Endothelial cell of umbilical vein (primary cell): ENCODE measurements around the gene CALD1. TPM values are rescaled to one million over a fixed set of nuclear protein-coding genes. Genes with fewer than 3 reads are reported as not detected.

Source experiments
- BruUV-seq: library from RNA; stranded (reverse); fragments of 400-500 nt; replicated peaks from 2 replicates; lab custom pipeline; 2021; lab: Mats Ljungman, UMichigan
- CTCF ChIA-PET: fragments of 300-600, 350-600 bp; sonication (Branson Sonifier 250); formaldehyde crosslinking; loops from one replicate; lab custom pipeline; 2021; ENCODE audit warnings: antibody characterized with exemption, inconsistent platforms; lab: Charles Lee
- POLR2A ChIA-PET: fragments of 300-600, 350-600 bp; sonication (Branson Sonifier 250); formaldehyde crosslinking; loops from one replicate; lab custom pipeline; 2021; ENCODE audit warnings: antibody characterized with exemption, inconsistent platforms; lab: Charles Lee
- DNase-seq: peaks from one replicate; pipeline ENCODE4 v3.0.0-alpha.2; 2011; ENCODE audit warnings: low read depth, low spot score
- FAIRE-seq: peaks from 2 replicates; lab custom pipeline; 2011; peaks lifted over from hg19 to GRCh38; lab: Jason Lieb, UNC
- H2AFZ ChIP-seq: 2 replicates; pipeline ENCODE4 v1.6.0; 2012; ENCODE audit warnings: low read depth, low read length, control low read depth, inconsistent platforms
- H3K27ac ChIP-seq: 2 replicates; pipeline ENCODE4 v1.5.1; 2011; ENCODE audit warnings: low read depth, mild to moderate bottlenecking, control low read depth, low read length, moderate library complexity; ENCODE audit not compliant: insufficient read depth
- H3K27me3 ChIP-seq, 2 experiments: 2 replicates each; pipeline versions ENCODE4 v1.6.0 to v1.6.1; 2011; ENCODE audit warnings: low read length in 2 of 2, mixed read lengths in 1 of 2; ENCODE audit not compliant: control insufficient read depth in 2 of 2, insufficient read depth in 2 of 2
- H3K36me3 ChIP-seq, 2 experiments: 2 replicates in 1 of 2; 3 replicates in 1 of 2; pipeline ENCODE4 v1.5.1; 2011; ENCODE audit warnings: low read length in 2 of 2, mild to moderate bottlenecking in 1 of 2, moderate library complexity in 1 of 2; ENCODE audit not compliant: control insufficient read depth in 2 of 2, insufficient read depth in 2 of 2; ENCODE audit errors: extremely low read depth in 1 of 2
- H3K4me1 ChIP-seq: 3 replicates; pipeline ENCODE4 v1.5.1; 2011; ENCODE audit warnings: mild to moderate bottlenecking, low read length; ENCODE audit not compliant: control insufficient read depth, insufficient read depth; ENCODE audit errors: extremely low read depth
- H3K4me2 ChIP-seq: 2 replicates; pipeline ENCODE4 v1.6.1; 2011; ENCODE audit warnings: low read length, control low read depth, mixed read lengths; ENCODE audit not compliant: insufficient read depth
- H3K4me3 ChIP-seq, 3 experiments: fragments of 200-600 bp in 1 of 3; sonication (generic), shearing (Covaris generic) in 1 of 3; replicated peaks in 1 of 3; 2 replicates each; pipeline ENCODE4 v1.5.1; 2011 to 2016; ENCODE audit warnings: control low read depth in 3 of 3, low read length in 3 of 3, mild to moderate bottlenecking in 2 of 3, inconsistent platforms in 1 of 3, low read depth in 1 of 3, moderate library complexity in 1 of 3; ENCODE audit not compliant: insufficient read depth in 1 of 3
- H3K79me2 ChIP-seq: 2 replicates; pipeline ENCODE4 v1.6.0; 2012; ENCODE audit warnings: low read length, inconsistent platforms; ENCODE audit not compliant: control insufficient read depth, insufficient read depth
- H3K9ac ChIP-seq: replicated peaks from 2 replicates; pipeline ENCODE3; 2011; ENCODE audit warnings: low read length, control low read depth; ENCODE audit not compliant: insufficient read depth; ENCODE audit errors: extremely low read depth
- H3K9me1 ChIP-seq: replicated peaks from 3 replicates; pipeline ENCODE4 v1.6.0; 2011; ENCODE audit warnings: mild to moderate bottlenecking, low read length; ENCODE audit not compliant: control insufficient read depth, insufficient read depth; ENCODE audit errors: extremely low read depth
- H3K9me3 ChIP-seq: replicated peaks from 2 replicates; pipeline ENCODE4 v1.5.1; 2012; ENCODE audit warnings: low read length, inconsistent platforms; ENCODE audit not compliant: control insufficient read depth, insufficient read depth
- H4K20me1 ChIP-seq: replicated peaks from 2 replicates; pipeline ENCODE3; 2011; ENCODE audit warnings: mild to moderate bottlenecking, low read length; ENCODE audit not compliant: control insufficient read depth, insufficient read depth; ENCODE audit errors: extremely low read depth
- EZH2 ChIP-seq: IDR thresholded peaks from 2 replicates; pipeline ENCODE4 v1.6.1; 2012; ENCODE audit warnings: borderline replicate concordance, low read depth, mild to moderate bottlenecking, moderate library complexity, low read length, inconsistent platforms; ENCODE audit not compliant: severe bottlenecking
- FOS ChIP-seq: IDR thresholded peaks from 2 replicates; pipeline ENCODE4 v1.6.1; 2011; ENCODE audit warnings: mild to moderate bottlenecking, low read length, moderate library complexity, borderline replicate concordance; ENCODE audit not compliant: insufficient read depth
- GATA2 ChIP-seq: IDR thresholded peaks from 2 replicates; pipeline ENCODE4 v1.7.0; 2011; ENCODE audit warnings: low read depth, mild to moderate bottlenecking, moderate library complexity, mixed read lengths, low read length; ENCODE audit not compliant: insufficient read length, insufficient read depth
- JUN ChIP-seq: IDR thresholded peaks from 2 replicates; pipeline ENCODE4 v1.6.1; 2011; ENCODE audit warnings: borderline replicate concordance, low read depth; ENCODE audit not compliant: insufficient read length, insufficient read depth
- POLR2A ChIP-seq: IDR thresholded peaks from 2 replicates; pipeline ENCODE4 v1.6.1; 2012; ENCODE audit warnings: low read depth, mild to moderate bottlenecking, control low read depth, low read length
- POLR2AphosphoS5 ChIP-seq: IDR thresholded peaks from 2 replicates; pipeline ENCODE4 v1.6.1; 2012; ENCODE audit warnings: low read depth, mild to moderate bottlenecking, control low read depth, low read length, moderate library complexity; ENCODE audit not compliant: insufficient read depth
- dilution Hi-C: fragments of 300-500 bp; cut with MboI; formaldehyde crosslinking; loops from one replicate; pipeline ENCODE4 v1.15.0; 2019; ENCODE audit warnings: low sequenced_read_pairs; ENCODE audit not compliant: extremely low pct_ligation_motif_present
- intact Hi-C: fragments of 100-400 bp; cut with micrococcal nuclease; formaldehyde crosslinking; loops from one replicate; pipeline ENCODE4 v1.10.0; 2022
- polyA plus RNA-seq, 4 experiments: library from polyadenylated mRNA; depleted of rRNA in 3 of 4; stranded (reverse) in 3 of 4; unstranded in 1 of 4; fragments of >200 nt; gene quantifications; 2 replicates each; pipeline versions ENCODE4 v1.2.1 to v1.2.3, GENCODE V29; 2011 to 2012; ENCODE audit warnings: missing spikeins in 1 of 4
- total RNA-seq: library from RNA; stranded (reverse); gene quantifications from 2 replicates; pipeline ENCODE4 v1.2.3, GENCODE V29; 2021
- TF ChIP-seq, protein P1 (sequence below): IDR thresholded peaks from 2 replicates; pipeline ENCODE4 v1.6.1; 2011; ENCODE audit not compliant: insufficient read depth, insufficient read length

Gene CALD1
- total and polyA plus RNA-seq, 2 donors (not counting 3 experiments of a cell fraction or from before 2014, with no cell fraction given) = 136 to 307 TPM

DNA sequence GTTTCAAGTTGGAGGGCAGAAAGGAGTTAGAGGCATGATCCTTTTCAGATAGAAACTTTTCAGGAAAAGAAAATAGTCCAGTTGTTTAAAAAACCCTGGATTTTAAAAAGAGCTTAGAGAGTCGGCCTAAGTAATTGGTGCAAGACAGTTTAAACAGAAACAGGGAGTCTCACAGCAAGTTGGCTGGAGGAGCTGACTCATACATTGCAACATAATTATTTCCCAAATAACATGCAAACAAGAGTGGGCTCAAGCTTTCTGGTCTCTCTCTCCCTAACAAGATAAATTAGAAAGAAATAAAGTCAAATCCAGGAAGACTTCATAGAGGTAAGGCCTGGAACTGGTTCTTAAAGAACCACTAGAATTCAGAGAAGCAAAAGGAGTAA lies 106.5 kb downstream of the CALD1 start:
- Histone ChIP-seq H3K4me1 (peaks cover 30% of the 10 kb centered on the region), H3K9ac (no peak overlapping the region), H3K27ac (peak overlapping the region; percentile 65), H3K36me3 (peaks cover 6 to 8% of the 10 kb centered on the region in 2 experiments), H3K79me2 (peaks cover 31% of the 10 kb centered on the region), H4K20me1 (no peaks in the 10 kb centered on the region), H3K9me3 (no peaks in the 10 kb centered on the region), H3K9me1 (no peaks in the 10 kb centered on the region), H3K27me3 (no peaks in the 10 kb centered on the region), H3K4me2 (peak overlapping the region; percentile 72), H3K4me3 (no peak overlapping the region), H2AFZ (no peak overlapping the region)
- POLR2A ChIA-PET = no interaction called here
- DNase-seq = no peak
- no peak for FAIRE-seq
- intact Hi-C loops = loop anchor here (2.0 kb wide), 1 partner anchor 107 kb away; the partner anchor contains the start of gene CALD1
- CTCF ChIA-PET = interaction anchor here (0.7 to 1.6 kb wide), 6 partner anchors 9 to 160 kb away, joined by 3 to 7 read pairs (median 4); no protein-coding TSS in a partner anchor
- TF ChIP-seq FOS (peak; percentile 61), JUN (no peak), POLR2A (no peak), EZH2 (no peak)
- TF ChIP-seq, protein P1, sequence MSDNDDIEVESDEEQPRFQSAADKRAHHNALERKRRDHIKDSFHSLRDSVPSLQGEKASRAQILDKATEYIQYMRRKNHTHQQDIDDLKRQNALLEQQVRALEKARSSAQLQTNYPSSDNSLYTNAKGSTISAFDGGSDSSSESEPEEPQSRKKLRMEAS = no peak
- dilution Hi-C loops = no loop called here
- BruUV-seq = no TSS peak

DNA sequence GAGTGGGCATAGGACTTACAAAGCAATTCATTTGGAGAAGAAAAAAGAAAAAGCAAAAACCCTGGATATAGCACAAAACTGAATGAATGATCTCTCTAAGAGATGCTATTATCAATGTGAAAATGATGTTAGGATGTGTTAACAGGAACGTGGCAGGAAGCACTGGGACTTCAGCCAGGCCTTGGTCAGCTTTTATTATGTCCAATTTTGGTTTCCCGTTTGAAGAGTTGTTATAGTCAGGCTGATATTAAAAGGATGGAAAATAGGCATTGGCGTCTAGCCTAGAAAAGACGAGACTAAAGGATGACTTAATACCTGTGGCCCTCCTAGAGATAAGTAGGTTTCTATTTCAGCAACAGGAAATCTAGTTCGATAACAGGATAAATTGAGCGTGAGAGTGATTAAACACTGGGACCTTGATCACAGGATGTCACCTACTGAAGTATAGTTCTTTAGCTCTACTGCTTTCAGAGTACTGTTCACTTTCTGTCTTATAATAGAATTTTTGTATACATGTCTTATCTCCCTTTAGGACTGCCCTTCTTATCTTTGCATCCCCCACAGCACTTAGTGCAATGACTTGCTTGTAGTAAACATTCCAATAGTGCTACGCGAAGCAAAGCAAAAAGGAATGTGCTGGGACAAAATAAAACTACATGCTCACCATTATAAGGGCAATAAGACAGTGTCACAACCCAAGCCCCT lies 107.1 kb downstream of the CALD1 start:
- H3K36me3 ChIP-seq = peaks cover 6 to 10% of the 10 kb centered on the region in 2 experiments
- no peak overlapping the region for H3K9ac ChIP-seq
- TF ChIP-seq POLR2AphosphoS5 (no peak), EZH2 (no peak), GATA2 (peak; percentile 78)
- TF ChIP-seq, protein P1 = no peak
- FAIRE-seq (peak; percentile 85), DNase-seq (peak; percentile 84)
- no peak overlapping the region for H3K4me3 ChIP-seq
- dilution Hi-C loops = no loop called here
- H3K4me2 ChIP-seq = peak overlapping the region; percentile 72
- H3K27ac ChIP-seq = peak overlapping the region; percentile 65
- no peaks in the 10 kb centered on the region for H3K9me1 ChIP-seq
- ChIA-PET CTCF (interaction anchor here (0.7 to 1.6 kb wide), 6 partner anchors 10 to 161 kb away, joined by 3 to 7 read pairs (median 4); no protein-coding TSS in a partner anchor), POLR2A (interaction anchor here (0.6 kb wide), 1 partner anchor 38 kb away, joined by 5 read pairs; no protein-coding TSS in a partner anchor)
- no peaks in the 10 kb centered on the region for H3K9me3 ChIP-seq
- H3K4me1 ChIP-seq = peaks cover 30% of the 10 kb centered on the region
- no peak overlapping the region for H2AFZ ChIP-seq
- no peaks in the 10 kb centered on the region for H3K27me3 ChIP-seq
- intact Hi-C loops = loop anchor here (2.0 kb wide), 1 partner anchor 108 kb away; the partner anchor contains the start of gene CALD1
- H4K20me1 ChIP-seq = no peaks in the 10 kb centered on the region
- H3K79me2 ChIP-seq = peaks cover 28% of the 10 kb centered on the region
- BruUV-seq = no TSS peak
